Activated gamma-delta T cell treated with anti-CD3 and anti-CD28 coated beads, Interleukin-2, amount 50 U/mL, for 16 hours (primary cell): ENCODE data around the gene ANKRD52.
"Not testable (repeated sequence)": the region's sequence is repeated elsewhere in the genome, so short reads cannot be mapped to it uniquely, and the experiment has no call there.

Experiments
- DNase-seq: peaks from one replicate; pipeline ENCODE4 v3.0.0-alpha.2; 2020; ENCODE audit warnings: low read depth

ANKRD52 gene

GRCh38 chr12:56208006-56208405, 50.2 kb downstream of the ANKRD52 start:
- no peak for DNase-seq

GRCh38 chr12:56206452-56207166, 51.6 kb downstream of the ANKRD52 start:
- no peak for DNase-seq

- no peak for DNase-seq
These were observed 52.7 kb downstream of the ANKRD52 start for GRCh38 chr12:56205445-56205844.

GRCh38 chr12:56204275-56204674, 53.9 kb downstream of the ANKRD52 start:
- no peak for DNase-seq

GRCh38 chr12:56202838-56203237, 55.3 kb downstream of the ANKRD52 start:
- no peak for DNase-seq

- no peak for DNase-seq
These were observed 55.8 kb downstream of the ANKRD52 start for GRCh38 chr12:56202366-56202765.

GRCh38 chr12:56198836-56199235, 59.3 kb downstream of the ANKRD52 start:
- no peak for DNase-seq

- DNase-seq, result no peak
These were observed 60.1 kb downstream of the ANKRD52 start for GRCh38 chr12:56197921-56198635.

- DNase-seq, result not testable (repeated sequence)
These were observed 61.2 kb downstream of the ANKRD52 start for GRCh38 chr12:56196818-56197550.

- DNase-seq, result peak; percentile 56
These were observed 65.1 kb downstream of the ANKRD52 start for GRCh38 chr12:56193025-56193578.

- no peak for DNase-seq
These were observed 65.6 kb downstream of the ANKRD52 start for GRCh38 chr12:56192582-56192981.

- DNase-seq, result no peak
These were observed 67.5 kb downstream of the ANKRD52 start for GRCh38 chr12:56190695-56191155.

- peak; percentile 57 for DNase-seq
These were observed 68.1 kb downstream of the ANKRD52 start for GRCh38 chr12:56189918-56190694.

- DNase-seq, result peak; percentile 73
These were observed 68.9 kb downstream of the ANKRD52 start, which contains the start of gene SMARCC2 for GRCh38 chr12:56189099-56189917. SMARCC2 (minus strand) TSS chr12:56189483; CDS start chr12:56189461, 22 bp downstream.

GRCh38 chr12:56188778-56189098, 69.4 kb downstream of the ANKRD52 start:
- no peak for DNase-seq

- DNase-seq, result no peak
These were observed 69.9 kb downstream of the ANKRD52 start for GRCh38 chr12:56188131-56188777.
